Rectal smooth muscle tissue (tissue), 1 donor: ENCODE data around the gene PPP2R2D.
"Not testable (repeated sequence)": the region's sequence is repeated elsewhere in the genome, so short reads cannot be mapped to it uniquely, and the experiment has no call there.

Source experiments
- H3K27ac ChIP-seq: one replicate; pipeline ENCODE4 v1.7.0; 2013; ENCODE audit warnings: low read depth, low read length, inconsistent platforms
- H3K27me3 ChIP-seq: one replicate; pipeline ENCODE4 v1.7.0; 2013; ENCODE audit warnings: low read length; ENCODE audit not compliant: control insufficient read depth, insufficient read depth
- H3K36me3 ChIP-seq: one replicate; pipeline ENCODE4 v1.7.0; 2013; ENCODE audit warnings: low read length; ENCODE audit not compliant: control insufficient read depth, insufficient read depth
- H3K4me1 ChIP-seq: one replicate; pipeline ENCODE4 v1.7.0; 2013; ENCODE audit warnings: low read length; ENCODE audit not compliant: control insufficient read depth, insufficient read depth
- H3K4me3 ChIP-seq: one replicate; pipeline ENCODE4 v1.7.0; 2013; ENCODE audit warnings: low read length
- H3K9ac ChIP-seq: one replicate; pipeline ENCODE4 v1.7.0; 2013; ENCODE audit warnings: low read length

PPP2R2D gene

DNA sequence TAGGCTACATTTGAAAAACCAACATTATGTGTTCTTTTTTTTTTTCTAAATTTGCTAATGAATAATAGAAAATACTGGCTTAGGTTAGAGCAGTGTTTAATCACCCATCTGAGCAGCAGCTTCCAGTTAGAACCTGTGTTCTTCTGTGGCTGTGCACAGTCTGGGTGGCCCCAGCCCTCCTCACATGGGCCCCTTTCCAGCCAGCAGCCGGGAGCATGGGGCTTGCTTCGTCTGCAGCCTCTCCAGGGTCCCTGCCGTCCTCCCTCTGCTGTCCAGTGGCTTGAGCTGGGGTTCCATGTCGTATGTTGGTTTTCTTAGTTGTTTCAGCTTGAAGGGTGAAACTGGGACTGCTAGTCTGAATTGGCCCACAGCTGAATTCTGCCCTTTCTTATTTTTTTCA is 43.6 kb downstream of the PPP2R2D start:
- Histone ChIP-seq H3K9ac (no peak overlapping the region), H3K4me3 (no peak overlapping the region), H3K27ac (no peak overlapping the region), H3K27me3 (no peaks in the 10 kb centered on the region), H3K4me1 (no peaks in the 10 kb centered on the region), H3K36me3 (peaks cover 33% of the 10 kb centered on the region)

DNA sequence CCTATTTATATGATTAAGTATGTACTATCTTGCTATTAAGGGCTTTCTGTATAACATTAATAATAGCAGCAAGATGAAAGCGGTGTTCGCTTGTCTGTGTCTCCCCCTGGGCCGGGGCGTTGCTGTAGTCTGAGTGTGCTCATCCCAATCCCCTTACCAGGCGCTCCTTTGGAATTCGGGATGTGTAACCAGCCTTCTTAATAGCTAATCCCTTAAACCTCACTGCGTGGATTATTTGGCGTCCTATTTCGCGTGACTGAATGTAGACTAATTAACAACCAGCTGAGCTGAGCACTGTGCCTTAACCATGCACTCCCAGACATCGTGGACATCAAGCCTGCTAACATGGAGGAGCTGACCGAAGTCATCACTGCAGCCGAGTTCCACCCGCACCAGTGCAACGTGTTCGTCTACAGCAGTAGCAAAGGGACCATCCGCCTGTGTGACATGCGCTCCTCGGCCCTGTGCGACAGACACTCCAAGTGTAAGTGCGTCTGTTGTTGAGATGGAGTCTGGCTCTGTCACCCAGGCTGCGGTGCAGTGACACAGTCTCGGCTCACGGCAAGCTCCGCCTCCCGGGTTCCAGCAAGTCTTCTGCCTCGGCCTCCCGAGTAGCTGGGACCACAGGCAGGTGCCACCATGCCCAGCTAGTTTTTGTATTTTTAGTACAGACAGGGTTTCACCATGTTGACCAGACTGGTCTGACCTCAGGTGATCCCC is 44.3 kb downstream of the PPP2R2D start:
- no peak overlapping the region for H3K27ac ChIP-seq
- no peak overlapping the region for H3K4me3 ChIP-seq
- no peaks in the 10 kb centered on the region for H3K27me3 ChIP-seq
- H3K36me3 ChIP-seq: peaks cover 34% of the 10 kb centered on the region
- H3K4me1 ChIP-seq: no peaks in the 10 kb centered on the region
- H3K9ac ChIP-seq: no peak overlapping the region

DNA sequence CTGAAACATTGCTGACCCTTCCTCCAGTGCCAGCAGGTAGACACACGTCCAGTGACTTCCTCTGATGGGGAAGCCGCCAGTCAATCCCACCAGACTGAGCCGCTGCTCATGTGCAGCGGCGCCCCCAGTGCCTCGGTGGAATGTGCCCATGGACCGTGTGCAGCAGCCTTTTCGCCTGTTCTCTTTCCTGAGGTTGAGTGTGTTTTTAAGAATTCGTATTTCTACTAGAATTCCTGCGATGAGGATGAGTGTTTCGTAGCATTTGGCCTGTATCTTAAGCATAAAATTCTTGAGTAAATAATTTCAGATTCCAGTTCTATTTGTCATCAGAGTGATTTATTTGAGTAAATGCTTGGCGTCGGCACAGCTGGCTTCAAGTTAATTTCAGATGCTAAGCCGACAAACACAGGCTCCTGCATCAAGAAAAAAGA is 45.5 kb downstream of the PPP2R2D start:
- H3K4me1 ChIP-seq: no peaks in the 10 kb centered on the region
- H3K27ac ChIP-seq: no peak overlapping the region
- H3K36me3 ChIP-seq: peaks cover 34% of the 10 kb centered on the region
- H3K27me3 ChIP-seq: no peaks in the 10 kb centered on the region
- no peak overlapping the region for H3K9ac ChIP-seq
- H3K4me3 ChIP-seq: no peak overlapping the region

DNA sequence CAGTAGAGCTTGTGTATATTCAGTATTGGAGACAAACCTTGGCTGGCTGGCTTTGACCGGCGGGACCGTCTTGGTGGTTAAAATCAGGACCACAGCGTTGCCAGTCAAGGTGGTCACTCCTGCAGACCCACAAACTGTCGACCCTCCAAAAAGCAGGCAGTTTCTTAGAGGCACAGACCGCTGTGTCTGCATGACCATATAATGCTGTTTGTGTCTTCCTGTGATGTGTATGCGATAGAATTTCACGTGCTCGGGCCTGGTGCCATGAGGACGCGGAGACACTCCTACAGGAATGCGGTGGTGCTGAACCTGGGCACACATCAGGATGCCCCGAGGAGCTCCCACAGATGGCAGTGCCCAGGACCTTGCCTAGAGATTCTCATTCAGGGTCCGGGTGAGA is 46.1 kb downstream of the PPP2R2D start:
- H3K27ac ChIP-seq: no peak overlapping the region
- no peak overlapping the region for H3K4me3 ChIP-seq
- peaks cover 32% of the 10 kb centered on the region for H3K36me3 ChIP-seq
- H3K4me1 ChIP-seq: no peaks in the 10 kb centered on the region
- H3K9ac ChIP-seq: no peak overlapping the region
- H3K27me3 ChIP-seq: no peaks in the 10 kb centered on the region

DNA sequence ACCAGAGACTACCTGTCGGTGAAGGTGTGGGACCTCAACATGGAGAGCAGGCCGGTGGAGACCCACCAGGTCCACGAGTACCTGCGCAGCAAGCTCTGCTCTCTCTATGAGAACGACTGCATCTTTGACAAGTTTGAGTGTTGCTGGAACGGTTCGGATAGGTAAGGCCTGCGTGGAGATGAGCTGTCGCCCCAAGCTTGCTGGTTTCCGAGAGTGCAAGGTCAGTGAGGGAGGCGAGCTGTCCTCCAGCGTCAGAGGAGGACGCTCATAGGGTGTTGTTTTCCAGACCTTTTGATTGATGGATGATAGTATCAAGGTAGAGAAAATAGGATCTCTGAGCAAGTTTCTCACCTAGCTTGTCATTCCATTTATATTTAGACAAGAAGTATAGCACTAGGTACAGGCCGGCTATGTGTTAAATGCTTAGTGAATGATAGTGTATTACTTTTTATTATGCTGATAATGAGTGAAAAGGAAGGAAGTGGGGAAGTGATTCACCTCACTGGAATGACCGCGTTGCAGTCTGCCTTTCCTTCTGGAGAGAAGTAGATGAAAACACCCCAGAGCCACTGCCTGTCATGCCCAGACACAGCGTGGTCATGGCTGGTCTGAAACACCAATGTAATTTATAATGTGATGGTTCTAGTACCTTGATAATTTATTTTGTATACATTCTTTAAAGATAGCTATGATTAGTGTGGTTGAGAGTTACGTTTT is 47.0 kb downstream of the PPP2R2D start:
- H3K4me1 ChIP-seq: no peaks in the 10 kb centered on the region
- H3K27ac ChIP-seq: no peak overlapping the region
- no peaks in the 10 kb centered on the region for H3K27me3 ChIP-seq
- no peak overlapping the region for H3K4me3 ChIP-seq
- peaks cover 33% of the 10 kb centered on the region for H3K36me3 ChIP-seq
- no peak overlapping the region for H3K9ac ChIP-seq

DNA sequence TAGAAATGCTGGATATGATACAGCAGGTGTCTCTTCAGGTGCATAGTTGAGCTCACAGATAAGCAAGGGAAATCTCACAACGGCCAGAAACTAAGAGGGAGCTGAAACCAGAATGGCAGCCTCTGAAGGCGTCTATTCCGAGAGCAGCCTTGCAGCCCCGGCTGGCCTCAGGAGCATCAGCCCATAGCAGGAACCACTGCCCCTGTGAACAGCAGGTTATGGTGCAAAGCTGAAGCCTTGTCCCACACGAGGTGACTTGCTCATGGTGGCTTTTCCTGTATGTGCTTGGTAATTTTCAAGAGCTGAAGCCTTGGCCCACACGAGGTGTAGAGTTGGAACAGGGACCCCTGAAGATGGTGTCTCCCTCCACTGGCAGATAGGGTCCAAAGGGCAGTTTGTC is 47.7 kb downstream of the PPP2R2D start:
- no peaks in the 10 kb centered on the region for H3K4me1 ChIP-seq
- H3K9ac ChIP-seq: no peak overlapping the region
- H3K4me3 ChIP-seq: no peak overlapping the region
- H3K27ac ChIP-seq: no peak overlapping the region
- H3K36me3 ChIP-seq: peaks cover 33% of the 10 kb centered on the region
- no peaks in the 10 kb centered on the region for H3K27me3 ChIP-seq

DNA sequence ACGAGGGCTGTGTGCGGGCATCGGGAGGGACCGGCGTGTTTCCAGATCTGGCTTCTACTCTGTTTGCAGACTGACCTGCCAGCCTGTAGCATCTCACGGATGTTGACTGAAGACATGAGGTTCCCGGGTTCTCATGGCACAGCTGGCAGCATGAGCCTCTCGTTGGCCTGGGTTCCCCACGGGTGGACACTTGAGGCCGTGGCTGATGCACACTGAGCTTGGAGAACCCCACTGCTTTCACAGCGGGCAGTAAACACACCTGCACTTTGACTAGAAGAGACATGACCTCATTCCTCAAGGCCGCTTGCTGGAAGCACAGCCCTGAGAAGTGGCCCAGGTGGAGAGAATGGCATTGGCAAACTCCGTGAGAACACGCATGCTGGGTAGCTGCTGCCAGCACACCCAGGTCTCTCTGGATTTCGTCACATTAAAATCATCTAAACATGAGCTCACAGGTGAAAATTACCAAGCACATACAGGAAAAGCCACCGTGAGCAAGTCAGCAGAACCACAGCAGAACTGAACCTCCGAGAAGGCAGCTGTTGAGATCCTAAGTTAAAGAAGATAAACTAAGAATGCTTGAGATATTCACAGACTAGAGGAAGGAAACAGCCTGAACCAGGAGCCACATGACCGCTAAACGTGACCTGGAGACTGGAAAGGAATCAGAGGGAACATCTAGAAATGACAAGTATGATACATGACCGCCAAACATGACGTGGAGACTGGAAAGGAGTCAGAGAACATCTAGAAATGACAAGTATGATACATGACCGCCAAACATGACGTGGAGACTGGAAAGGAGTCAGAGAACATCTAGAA is 48.4 kb downstream of the PPP2R2D start:
- Histone ChIP-seq H3K27me3 (no peaks in the 10 kb centered on the region), H3K4me1 (no peaks in the 10 kb centered on the region), H3K4me3 (no peak overlapping the region), H3K27ac (no peak overlapping the region), H3K9ac (no peak overlapping the region), H3K36me3 (peaks cover 33% of the 10 kb centered on the region)

DNA sequence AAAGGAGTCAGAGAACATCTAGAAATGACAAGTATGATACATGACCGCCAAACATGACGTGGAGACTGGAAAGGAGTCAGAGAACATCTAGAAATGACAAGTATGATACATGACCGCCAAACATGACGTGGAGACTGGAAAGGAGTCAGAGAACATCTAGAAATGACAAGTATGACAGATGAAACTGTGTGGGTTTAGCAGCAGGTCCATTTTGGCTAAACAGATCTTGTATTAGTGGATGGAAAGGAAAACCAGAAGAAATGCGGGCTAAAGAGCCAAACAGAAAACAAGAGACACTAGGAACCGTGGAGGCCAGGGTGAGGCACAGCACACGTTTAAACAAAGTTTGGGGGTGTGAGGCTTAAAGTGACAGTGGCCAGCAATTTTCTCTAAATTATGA is 49.1 kb downstream of the PPP2R2D start:
- H3K27ac ChIP-seq, H3K9ac ChIP-seq, H3K27me3 ChIP-seq, H3K4me1 ChIP-seq, H3K4me3 ChIP-seq: not testable (repeated sequence)
- peaks cover 33% of the 10 kb centered on the region for H3K36me3 ChIP-seq

DNA sequence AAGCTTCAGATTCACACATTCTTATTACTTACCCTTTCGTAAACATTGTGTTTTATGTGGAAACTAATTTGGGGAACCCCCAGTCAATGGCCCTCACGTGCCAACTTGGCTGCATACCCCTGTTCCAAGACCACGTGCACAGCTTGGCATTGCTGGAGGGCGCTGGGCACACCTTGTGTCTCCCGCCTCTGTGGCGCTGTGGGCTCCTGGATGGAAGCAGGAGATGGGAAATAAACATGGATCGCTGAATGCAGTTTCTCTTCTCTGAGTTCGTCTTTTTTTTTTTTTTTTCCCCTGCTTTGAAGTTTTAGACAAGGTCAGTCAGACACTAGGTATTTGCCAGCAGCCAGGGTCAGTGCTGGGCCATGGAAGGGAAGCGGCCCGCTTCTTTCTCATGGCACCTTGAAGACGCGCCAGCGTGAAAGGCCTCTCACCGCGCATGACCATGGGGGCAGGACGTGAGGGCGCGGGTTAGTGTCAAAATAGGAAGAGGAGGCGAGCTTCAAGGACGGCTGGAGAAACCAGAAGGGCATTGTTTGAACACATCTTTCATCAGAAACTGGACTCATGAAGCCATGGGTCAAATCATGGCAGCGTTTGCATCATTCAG is 53.7 kb downstream of the PPP2R2D start:
- H3K27me3 ChIP-seq: no peaks in the 10 kb centered on the region
- no peaks in the 10 kb centered on the region for H3K4me1 ChIP-seq
- H3K4me3 ChIP-seq: no peak overlapping the region
- no peak overlapping the region for H3K9ac ChIP-seq
- no peak overlapping the region for H3K27ac ChIP-seq
- H3K36me3 ChIP-seq: peaks cover 11% of the 10 kb centered on the region

DNA sequence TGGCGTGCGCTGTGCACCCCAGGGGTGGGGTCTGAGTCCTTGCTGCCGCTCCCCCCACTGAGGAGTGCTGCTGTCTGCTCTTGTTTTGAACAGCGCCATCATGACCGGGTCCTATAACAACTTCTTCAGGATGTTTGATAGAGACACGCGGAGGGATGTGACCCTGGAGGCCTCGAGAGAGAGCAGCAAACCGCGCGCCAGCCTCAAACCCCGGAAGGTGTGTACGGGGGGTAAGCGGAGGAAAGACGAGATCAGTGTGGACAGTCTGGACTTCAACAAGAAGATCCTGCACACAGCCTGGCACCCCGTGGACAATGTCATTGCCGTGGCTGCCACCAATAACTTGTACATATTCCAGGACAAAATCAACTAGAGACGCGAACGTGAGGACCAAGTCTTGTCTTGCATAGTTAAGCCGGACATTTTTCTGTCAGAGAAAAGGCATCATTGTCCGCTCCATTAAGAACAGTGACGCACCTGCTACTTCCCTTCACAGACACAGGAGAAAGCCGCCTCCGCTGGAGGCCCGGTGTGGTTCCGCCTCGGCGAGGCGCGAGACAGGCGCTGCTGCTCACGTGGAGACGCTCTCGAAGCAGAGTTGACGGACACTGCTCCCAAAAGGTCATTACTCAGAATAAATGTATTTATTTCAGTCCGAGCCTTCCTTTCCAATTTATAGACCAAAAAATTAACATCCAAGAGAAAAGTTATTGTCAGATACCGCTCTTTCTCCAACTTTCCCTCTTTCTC is 55.0 kb downstream of the PPP2R2D start:
- no peaks in the 10 kb centered on the region for H3K27me3 ChIP-seq
- H3K4me3 ChIP-seq: no peak overlapping the region
- no peaks in the 10 kb centered on the region for H3K4me1 ChIP-seq
- no peak overlapping the region for H3K27ac ChIP-seq
- H3K9ac ChIP-seq: no peak overlapping the region
- H3K36me3 ChIP-seq: peaks cover 12% of the 10 kb centered on the region

DNA sequence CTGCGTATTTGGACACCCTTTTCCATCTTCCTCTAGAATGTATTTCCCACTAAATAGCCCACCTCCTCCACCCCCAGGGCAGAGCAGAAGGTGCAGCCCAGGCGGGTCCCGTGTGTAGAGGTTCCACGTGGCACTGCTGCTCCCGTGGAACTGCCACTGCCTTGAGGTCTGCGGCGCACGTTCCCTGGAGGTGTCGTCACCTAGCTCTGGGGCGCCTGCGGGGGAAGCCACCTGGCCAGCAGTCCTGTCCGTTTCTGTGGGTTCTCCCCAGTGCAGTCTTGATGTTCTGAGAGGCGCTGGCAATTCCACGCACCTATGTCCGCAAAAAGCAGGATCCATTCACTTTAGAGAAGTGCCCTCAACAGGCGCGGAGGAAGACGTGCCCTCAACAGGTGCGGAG is 59.0 kb downstream of the PPP2R2D start:
- no peaks in the 10 kb centered on the region for H3K4me1 ChIP-seq
- H3K27ac ChIP-seq: no peak overlapping the region
- H3K36me3 ChIP-seq: peaks cover 10% of the 10 kb centered on the region
- no peak overlapping the region for H3K9ac ChIP-seq
- H3K4me3 ChIP-seq: no peak overlapping the region
- H3K27me3 ChIP-seq: no peaks in the 10 kb centered on the region

DNA sequence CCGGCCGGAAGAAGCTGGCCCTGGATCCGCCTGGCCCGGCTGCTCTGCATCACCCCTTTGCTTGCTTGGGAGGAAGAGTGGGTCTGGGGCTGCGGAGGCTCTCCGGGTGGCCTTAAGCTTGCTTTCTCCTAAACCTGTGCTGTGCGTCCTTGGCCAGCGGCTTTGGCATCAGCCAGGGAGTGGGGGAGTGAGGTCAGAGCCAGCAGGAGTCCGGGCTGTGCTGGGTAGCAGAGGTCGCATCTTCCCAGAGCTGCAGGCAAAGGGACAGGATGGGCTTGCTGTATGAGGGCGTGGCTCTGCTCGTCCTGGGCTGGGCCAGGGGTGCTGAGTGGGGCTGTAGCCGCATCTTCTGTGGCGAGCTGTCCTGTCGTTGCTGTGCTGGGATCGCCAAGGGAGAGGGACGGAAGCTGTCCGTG is 59.8 kb downstream of the PPP2R2D start:
- Histone ChIP-seq H3K9ac (no peak overlapping the region), H3K27me3 (no peaks in the 10 kb centered on the region), H3K4me3 (no peak overlapping the region), H3K27ac (no peak overlapping the region), H3K36me3 (peaks cover 10% of the 10 kb centered on the region), H3K4me1 (no peaks in the 10 kb centered on the region)
